Suppressor macrophage treated with lipopolysaccharide for 4 hours (primary cell): ENCODE data around the gene ENTPD6.
"Not testable (repeated sequence)": the region's sequence is repeated elsewhere in the genome, so short reads cannot be mapped to it uniquely, and the experiment has no call there.

ENCODE experiments used
- DNase-seq: peaks from one replicate; pipeline ENCODE4 v3.0.0-alpha.2; 2020

ENTPD6 gene

DNA sequence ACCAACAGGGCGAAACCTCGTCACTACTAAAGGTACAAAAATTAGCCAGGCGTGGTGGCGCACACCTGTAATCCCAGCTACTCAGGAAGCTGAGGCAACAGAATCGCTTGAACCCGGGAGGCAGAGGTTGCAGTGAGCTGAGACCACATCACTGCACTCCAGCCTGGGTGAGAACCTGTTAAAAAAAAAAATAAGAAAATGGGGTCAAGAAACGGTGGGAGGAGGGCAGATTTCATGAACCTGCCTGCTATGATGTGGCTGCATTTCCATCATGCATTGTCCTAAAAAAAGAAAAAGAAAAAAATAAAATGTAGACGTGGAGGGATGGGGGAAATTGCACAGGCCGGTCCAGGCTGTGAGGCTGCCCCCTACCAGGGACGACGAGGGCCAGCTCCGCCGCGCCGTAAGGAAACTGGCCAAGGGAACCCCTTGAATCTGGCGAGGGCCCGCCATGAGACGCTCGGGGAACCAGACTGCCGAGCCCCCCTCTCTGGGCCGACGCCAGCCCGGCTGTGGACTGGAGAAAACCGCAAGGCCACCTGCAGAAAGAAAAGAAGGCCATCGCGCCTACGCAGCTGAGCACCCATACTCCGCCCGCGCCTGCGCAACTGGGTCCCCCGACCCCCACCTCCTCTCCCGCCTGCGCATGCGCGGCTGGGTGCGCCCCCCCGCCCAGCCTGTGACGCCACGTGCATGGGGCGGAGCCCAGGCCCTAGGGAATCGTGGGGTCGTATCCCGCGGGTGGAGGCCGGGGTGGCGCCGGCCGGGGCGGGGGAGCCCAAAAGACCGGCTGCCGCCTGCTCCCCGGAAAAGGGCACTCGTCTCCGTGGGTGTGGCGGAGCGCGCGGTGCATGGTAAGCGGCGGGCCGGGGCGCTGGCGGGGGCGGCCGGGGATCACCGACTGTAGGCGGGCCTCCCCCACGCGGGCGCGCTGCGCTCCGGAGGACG is at the start of gene ENTPD6:
Gene ENTPD6, plus strand, starts transcription at position 699 of the 948 bp plus-strand sequence. CDS start 10,825 bp downstream, outside the sequence.
- peak; percentile 94 for DNase-seq

DNA sequence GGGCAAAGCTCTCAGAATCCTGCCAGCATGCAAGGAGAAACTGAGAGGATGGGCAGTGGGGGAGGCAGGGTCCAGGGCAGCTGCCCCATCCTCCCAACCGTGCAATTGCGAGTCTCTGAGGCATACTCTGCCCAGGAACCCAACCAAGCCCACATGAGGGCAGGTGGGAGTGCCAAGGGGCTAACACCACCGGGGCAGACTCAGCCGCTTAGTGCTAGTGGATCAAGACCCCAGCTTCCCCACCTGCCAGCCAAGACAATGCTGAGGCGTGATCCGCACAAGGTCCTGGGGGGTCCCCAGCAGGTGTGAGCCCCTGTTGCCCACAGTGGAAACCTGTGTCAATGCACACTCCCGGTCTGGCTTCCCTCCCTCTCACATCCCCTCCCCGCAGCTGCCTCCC is 48.5 kb upstream of the ENTPD6 start:
- DNase-seq = no peak

DNA sequence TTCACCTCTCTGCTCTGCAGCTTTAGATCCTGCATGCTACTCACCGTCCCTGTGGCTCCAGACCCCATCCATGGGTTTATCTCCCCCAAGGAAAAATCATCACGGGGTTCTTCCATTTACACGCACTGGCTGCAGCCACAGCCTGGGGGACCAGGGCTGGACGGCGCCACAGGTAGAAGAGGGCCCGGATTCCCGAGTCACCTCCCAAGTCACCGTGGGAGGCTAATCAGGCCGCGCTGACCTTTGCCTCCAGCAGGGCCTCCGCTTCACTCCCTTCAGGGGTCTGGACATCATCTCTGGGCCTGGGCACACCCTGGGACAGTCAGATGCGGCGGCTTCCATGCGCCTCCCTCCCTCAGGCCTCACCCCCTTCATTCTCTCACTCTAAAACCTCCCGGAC is 47.8 kb upstream of the ENTPD6 start:
- no peak for DNase-seq

DNA sequence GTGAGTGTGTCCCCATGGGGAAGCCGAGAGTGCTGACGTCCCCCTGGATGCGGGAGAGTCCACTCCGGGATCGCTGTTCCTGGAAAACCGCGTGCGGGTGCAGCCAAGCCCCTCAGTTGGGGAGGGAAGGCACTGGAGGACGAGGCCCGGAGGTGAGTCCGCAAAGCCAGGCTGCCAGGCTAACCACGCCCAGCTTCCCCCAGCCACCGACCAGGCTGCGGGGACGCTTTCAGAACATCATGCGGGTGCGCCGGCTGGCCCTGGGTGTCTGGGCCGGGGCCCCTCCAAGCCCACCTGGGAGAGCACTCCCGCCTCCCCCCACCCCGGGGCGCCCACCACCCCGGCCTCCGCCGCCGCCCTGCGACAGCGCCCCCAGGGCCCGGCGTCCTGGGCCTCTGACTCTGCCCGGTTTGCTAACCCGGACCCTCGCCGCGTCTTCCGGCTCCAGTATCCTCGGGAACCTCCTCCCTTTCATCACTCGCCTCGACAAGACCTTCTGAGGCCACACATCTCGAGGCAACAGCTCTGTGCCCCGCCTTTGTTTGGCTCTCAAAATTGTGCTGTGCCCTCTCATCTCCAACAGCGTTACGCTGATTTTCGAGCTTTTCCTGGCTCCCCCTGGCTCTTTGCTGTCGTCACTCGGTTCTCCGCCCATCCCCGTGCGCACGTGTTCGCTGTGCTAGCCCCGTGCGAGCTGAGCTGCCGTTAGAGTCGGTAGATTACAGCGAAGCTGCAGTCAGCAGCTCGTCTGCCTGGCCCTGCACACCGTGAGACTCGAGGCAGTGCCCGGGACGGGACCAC is 47.1 kb upstream of the ENTPD6 start:
- peak; percentile 27 for DNase-seq

DNA sequence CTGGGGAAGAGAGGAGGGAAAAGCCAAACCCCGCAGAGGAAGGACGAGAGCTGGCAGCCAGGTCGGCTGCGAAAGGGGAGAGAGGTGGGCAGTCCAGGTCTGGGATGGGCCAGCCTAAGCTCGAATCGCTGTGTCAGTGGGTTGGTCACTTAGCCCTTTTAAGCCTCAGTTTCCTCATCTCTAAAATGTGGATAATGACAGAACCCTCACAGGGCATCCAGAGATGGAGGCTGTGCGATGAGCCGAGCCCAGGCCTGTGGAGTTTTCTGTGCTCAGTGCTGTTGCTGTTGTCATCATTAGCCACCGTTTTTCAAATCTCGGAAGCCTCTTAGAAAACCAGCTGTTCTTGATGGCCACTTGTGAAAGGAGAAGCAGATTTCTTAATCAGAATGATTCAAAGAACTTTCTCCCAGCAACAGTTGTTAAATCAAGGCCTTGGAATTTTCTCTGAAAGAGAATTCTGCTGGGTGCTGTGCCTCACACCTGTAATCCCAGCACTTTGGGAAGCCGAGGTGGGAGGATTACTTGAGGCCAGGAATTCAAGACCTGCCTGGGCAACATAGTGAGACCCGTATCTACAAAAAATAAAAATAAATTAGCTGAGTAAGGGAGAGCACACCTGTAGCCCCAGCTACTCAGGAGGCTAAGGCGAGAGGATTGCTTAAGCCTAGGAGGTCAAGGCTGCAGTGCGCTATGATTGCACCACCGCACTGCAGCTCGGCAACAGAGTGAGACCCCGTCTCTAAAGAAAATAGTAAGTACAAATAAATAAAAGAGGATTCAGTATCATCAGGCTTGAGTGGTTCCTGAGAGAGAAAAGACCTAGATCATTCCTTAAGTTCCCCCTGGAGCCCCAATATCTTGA is 46.3 kb upstream of the ENTPD6 start:
- DNase-seq = peak; percentile 11

DNA sequence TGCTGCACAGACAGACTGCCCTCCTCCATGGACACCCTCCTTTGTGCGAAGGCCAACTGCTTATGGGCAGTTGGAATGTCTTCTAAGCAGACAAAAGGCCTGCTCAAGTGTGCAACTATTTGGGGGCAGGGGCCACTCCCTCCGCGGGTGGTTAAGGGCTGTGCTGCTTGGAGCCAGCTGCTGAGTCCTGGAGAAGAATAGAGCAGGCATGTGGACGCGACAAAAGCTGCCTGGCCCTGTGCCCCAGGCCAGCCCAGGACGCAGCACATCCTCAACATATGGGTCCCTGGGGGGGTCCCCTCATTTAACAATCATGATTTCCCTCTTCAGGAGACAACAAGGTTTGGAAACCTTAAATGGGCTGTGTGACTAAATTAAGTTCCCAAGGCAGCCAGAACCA is 45.5 kb upstream of the ENTPD6 start:
- DNase-seq = no peak

DNA sequence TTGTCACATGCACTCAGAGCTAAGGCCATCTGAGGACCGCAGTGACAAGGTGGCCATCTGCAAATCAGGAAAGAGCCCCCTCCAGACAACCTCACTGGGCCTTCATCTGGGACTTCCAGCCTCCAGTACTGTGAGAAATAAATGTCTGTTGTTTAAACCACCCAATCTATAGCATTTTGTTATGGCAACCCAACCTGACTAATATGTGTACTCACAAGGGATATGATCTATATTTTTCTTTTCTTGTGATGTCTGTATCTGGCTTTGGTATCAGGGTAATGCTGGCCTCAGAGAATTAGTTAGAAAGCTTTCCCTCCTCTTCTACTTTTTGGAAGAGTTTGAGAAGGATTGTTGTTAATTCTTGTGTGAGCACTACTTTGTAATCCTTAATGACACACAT is 37.5 kb upstream of the ENTPD6 start:
- DNase-seq = no peak

DNA sequence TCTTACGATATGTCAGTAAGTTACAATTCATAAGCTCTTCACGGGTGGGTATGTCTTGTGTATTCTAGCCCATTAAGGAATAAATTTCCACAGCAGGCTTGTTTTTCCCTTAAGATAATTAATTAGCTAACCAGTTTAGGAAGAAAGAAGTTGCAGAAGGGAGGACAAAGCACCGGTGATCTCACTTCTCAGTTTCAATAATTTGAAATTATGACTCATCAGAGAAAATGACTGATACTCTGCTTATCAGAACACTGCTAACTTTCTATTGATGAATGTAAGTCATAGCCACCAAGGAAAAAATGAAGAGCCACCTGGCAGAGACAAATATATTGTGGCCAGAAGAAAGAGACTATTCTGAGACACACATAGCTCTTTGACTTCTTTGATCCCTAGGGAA is 35.0 kb upstream of the ENTPD6 start:
- no peak for DNase-seq

DNA sequence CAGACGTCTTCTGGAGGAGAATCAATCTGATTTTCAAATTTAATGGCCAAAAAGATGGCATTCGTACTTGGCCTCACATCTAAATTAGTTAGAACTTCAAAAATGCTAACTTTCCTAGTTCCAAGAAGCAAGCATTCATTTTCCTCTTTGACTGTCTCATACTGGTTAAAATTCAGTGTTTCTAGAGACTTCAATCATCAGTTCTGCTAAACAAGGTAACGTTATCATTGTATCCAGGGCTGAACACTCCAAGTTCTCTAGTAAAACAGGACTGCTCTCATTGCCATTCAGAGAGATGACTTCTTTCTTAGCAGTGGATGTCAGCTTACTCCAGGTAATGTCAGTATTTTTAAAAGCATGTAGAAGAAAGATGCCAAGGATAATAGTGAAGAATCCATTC is 34.6 kb upstream of the ENTPD6 start:
- no peak for DNase-seq

DNA sequence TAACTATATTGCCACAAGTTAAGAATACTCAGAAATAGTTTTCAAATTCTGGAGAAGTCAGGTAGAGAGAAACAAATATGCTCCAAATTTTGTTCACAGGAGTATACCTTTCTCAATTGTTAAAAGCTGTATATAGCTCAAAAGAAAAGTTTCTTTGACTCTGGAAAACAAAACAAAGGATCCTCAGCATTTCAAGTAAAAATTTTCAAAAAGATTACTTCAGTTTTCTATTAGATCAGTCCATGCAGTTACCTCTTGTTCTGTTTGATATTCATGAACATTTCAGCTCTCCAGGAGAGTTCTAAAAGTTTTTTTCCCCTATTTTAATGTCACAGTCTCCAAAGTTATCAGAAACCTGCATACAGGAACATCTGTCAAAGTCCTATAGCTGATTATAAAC is 30.4 kb upstream of the ENTPD6 start:
- no peak for DNase-seq

DNA sequence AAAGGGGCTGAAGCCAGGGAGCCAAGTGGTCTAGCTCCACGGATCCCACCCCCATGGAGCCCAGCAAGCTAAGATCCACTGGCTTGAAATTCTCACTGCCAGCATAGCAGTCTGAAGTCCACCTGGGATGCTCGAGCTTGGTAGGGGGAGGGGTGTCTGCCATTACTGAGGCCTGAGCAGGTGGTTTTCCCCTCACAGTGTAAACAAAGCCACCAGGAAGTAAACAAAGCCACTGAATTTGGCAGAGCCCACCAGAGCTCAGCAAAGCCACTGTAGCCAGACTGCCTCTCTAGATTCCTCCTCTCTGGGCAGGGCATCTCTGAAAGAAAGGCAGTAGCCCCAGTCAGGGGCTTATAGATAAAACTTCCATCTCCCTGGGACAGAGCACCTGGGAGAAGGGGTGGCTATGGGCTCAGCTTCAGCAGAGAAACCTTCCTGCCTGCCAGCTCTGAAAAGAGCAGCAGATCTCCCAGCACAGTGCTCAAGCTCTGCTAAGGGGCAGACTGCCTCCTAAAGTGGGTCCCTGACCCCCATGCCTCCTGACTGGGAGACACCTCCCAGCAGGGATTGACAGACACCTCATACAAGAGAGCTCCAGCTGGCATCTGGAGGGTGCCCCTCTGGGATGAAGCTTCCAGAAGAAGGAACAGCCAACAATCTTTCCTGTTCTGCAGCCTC is 29.3 kb upstream of the ENTPD6 start:
- DNase-seq = not testable (repeated sequence)

DNA sequence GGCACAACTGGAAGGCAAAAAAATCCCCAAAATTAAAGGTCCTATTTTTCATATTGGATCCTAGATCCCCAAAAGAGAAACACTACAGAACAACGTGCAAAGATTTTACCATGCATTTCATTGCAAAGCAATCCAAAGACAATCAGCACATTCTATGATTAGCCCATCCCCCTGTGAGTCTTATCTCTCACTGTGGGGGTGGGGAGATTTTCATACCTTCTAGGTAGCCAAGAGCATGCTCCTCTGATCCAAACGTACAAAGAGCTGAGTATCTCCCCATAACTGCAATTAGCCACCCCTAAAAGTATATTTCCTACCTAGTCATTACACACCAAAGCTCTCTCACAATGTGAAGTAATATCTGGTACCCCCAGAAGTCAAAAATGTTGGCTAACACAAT is 22.2 kb upstream of the ENTPD6 start:
- DNase-seq = no peak

DNA sequence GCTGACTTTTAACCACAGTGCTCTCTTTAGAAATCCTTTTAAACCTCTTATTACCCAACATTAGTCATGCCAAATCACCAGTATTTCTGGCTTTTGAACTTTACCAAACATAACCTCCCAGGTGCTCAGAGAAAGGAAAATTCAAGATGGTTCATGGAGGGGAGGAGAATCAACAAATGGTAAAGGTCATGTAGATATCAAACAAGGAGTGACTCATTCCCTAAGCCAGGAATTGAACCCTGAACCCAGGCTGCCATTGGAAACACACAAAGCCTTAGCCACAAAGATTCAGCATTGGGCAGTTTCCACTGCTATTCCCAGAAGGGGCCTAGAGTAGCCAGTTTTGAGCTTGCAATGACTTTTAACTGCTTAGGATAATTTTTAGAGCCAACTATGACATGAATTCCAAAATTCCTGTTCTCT is 21.6 kb upstream of the ENTPD6 start:
- DNase-seq = no peak

DNA sequence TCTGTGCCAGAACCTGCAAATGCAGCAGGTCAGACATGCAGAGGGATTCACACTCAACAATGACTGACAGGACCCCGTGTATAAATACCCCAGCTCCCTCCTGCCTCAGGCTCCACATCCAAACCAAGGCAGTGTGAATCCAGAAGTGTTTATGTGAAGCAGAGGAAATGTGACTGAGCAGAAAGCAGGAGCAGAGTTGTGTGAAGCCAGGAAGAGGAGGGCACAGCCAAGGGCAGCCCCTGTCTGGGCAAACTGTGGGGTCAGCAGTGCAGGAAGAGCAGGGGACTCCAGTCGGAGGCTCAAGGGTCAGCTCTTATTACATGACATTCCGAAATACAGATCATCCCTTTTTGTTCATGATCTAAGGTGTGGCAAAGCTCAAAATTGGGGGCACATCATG is 19.3 kb upstream of the ENTPD6 start:
- DNase-seq = no peak

DNA sequence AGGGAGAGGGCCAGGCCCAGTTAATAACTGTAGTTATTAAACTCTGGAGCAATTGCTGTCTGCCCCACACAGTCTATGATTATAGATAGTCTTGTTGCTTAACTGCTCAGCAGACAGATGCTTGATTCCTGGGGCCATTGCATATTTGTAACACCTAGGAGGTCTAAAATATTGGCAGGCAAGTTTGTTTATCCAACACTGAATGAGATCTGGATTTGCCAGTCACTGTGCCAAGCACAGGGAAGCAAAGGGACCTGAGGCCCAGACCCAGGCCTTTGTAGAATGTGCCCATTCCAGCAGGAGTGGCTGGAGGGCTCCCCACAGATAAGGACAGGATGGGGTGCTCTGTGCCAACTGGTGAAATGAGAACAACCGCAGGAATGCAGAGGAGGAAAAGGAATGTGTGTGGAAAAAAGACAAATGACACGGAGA is 17.6 kb upstream of the ENTPD6 start:
- no peak for DNase-seq

DNA sequence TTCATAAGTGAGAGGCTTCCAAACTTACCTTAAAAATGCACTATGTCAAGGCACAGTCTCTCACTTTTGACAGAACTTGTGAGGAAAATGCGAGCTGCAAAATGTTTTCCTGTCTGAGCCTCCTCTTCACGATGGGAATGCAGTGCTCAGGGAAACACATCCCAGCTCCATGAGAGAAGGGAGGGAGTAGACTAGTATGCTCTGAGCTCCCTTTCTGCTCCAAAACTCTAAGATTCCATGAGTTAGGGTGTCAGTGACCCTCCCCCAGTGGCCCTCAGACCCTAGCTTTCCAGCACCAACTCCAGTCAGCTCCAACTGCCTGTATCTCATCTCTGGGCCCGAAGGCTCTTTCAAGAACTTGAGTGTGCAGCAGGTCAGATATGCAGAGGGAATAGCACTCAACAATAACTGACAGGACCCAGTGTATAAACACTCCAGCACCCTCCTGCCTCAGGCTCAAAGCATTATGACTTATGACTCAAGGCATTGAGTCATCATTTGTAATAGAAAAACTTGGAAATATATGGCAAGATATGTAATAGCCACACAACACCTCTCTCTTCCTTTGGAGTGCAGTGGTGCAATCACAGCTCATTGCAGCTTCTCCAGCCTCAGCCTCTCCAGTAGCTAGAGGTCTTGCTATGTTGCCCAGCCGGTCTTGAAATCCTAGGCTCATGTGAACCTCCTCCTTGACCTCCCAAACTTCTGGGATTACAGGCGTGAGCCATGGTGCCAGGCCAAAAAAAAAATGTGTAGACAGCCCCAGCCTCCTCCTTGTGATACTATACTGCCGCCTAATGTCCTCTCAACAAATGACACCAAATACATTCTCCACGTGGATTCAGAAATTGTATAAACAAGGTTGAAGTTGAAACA is 16.7 kb upstream of the ENTPD6 start:
- peak; percentile 48 for DNase-seq

DNA sequence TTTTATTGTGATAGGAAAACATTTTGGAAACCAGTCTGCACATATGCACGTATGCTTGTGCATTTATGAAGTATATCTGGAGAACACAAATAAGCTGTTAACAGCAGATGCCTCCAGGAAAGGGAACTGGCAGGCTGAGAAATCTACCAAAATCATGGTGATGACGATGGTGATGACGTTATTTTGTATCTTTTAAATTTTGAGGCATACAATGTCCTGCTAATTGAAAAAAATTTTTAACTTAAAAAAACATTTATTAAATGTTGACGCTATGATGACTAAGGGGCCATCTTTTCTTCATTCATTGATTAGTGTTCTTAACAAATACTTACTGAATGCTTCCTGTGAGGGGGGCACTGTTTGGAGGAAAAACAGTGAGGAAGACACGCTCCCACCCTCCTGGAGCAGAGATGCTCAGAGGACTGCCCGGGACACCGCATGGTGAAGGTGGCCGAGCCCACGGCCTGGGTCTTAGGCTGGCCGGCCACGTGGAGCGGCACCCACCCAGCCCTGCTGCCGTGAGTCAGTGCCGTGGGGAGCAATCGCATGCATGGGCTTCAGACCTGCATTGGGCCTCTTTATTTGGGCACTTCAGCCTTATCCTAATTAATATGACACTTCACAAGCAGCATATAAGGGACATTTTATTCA is 15.9 kb upstream of the ENTPD6 start:
- no peak for DNase-seq

DNA sequence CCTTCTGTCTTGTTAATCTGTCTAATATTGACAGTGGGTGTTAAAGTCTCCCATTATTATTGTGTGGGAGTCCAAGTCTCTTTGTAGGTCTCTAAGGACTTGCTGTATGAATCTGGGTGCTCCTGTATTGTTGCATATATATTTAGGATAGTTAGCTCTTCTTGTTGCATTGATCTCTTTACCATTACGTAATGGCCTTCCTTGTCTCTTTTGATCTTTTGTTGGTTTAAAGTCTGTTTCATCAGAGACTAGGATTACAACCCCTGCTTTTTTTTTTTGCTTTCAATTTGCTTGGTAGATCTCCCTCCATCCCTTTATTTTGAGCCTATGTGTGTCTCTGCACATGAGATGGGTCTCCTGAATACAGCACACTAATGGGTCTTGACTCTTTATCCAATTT is 11.1 kb upstream of the ENTPD6 start:
- not testable (repeated sequence) for DNase-seq

DNA sequence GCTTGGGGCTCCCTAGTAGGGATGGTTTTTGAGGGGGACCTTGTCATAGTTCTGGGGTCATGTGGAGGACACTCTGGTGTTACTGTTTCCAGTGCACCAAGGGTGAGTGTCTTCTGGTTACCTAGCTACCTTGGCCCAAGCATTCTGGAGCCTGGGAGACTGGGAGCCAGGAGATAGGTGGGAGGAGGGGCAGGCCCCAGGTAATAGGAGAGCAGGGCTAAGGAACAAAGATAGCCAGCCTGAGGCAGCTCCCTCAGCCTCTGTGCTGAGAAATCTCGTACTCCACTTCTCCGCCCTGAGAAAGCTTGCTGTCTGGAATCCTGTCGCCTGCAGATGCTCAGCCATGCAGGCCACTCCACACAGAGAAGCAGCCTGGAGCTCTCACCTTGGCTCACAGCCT is 8.3 kb upstream of the ENTPD6 start:
- DNase-seq = no peak

DNA sequence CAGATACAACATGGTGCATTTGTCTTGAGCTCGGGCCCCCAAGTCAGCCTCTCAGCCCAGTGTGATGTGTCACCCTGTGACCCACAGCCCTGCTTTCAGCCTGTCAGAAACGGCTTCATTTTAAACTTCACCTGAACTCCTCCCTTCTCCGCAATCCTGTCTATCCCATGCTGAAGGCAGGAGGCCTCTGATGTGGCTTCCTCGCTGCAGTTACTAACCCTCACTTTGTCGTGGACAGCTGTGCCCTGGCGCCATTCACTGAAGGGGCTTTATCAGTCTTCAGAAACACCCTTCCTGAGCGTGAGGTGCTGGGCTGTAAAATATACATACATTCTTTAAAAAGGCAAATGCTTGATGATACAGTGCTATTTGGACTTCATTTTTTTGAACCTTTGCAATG is 7.9 kb upstream of the ENTPD6 start:
- no peak for DNase-seq

DNA sequence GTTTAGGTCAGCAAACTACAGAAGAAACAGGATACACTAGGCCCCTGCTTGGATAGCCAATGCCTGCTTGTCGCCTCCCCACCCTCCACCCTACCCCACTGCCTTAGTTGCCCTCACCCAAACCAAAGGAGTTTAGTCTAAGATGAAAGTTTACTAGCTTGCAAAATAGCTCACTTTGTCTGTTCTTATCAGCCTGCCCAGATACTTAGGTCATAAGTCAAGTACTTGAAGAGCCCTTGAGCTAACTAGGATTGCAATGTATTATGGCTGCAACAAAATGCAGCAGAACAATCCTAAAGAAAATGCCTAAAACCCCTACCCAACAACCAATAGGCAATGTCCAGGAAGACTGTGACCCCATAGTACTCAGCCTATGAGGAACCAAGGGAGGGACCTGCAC is 7.3 kb upstream of the ENTPD6 start:
- DNase-seq = no peak
